B cell (primary cell): ENCODE results near the gene TMEM44.

Experiments
- EZH2 ChIP-seq: IDR thresholded peaks from 2 replicates; pipeline ENCODE4 v1.6.1; 2012; ENCODE audit warnings: borderline replicate concordance, low read depth, mild to moderate bottlenecking, moderate library complexity, low read length; ENCODE audit not compliant: insufficient read depth, poor library complexity, severe bottlenecking
- TF ChIP-seq, protein P1 (sequence below): fragments of 200-600 bp; IDR thresholded peaks from one replicate; pipeline ENCODE4 v1.8.0; 2022; ENCODE audit warnings: antibody characterized with exemption, mild to moderate bottlenecking

DNA sequence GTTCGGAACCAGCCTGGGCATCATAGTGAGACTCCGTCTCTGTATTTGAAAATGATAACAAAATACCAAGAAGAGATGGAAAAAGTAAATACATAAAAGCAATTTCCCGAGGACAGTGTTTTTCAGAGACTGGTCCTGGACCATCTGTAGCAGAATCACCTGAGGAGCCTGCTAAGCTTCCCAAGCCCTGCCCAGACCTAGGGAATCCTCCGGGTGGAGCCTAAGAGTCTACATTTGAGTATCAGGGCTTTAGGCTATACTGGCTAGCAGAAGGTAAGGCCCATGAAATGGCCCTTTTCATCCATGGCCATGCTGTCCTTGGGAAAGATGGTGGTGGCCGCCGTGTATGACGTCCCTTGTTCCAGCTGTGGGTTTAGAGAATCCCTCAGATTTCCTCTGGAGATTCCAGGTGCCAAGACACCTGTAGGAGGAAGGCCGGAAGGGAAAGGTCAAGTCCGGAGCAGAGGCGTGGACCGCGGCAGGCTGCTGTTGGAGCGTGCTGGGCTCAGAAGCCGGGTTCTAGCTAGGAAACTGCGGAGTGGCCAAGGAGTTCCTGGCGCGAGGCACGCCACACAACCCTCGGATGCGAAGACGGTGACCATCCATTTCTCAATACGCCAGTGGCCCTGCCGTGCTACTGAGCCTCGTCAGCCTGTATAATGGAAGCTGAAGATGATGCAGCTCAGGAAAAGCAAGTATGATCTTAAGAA lies 50.9 kb downstream of the TMEM44 start:
- TF ChIP-seq, protein P1, sequence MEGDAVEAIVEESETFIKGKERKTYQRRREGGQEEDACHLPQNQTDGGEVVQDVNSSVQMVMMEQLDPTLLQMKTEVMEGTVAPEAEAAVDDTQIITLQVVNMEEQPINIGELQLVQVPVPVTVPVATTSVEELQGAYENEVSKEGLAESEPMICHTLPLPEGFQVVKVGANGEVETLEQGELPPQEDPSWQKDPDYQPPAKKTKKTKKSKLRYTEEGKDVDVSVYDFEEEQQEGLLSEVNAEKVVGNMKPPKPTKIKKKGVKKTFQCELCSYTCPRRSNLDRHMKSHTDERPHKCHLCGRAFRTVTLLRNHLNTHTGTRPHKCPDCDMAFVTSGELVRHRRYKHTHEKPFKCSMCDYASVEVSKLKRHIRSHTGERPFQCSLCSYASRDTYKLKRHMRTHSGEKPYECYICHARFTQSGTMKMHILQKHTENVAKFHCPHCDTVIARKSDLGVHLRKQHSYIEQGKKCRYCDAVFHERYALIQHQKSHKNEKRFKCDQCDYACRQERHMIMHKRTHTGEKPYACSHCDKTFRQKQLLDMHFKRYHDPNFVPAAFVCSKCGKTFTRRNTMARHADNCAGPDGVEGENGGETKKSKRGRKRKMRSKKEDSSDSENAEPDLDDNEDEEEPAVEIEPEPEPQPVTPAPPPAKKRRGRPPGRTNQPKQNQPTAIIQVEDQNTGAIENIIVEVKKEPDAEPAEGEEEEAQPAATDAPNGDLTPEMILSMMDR: no peak
- no peak for TF ChIP-seq EZH2
